Measurements from ENCODE around the gene HNF1A. TPM values are rescaled to one million over a fixed set of nuclear protein-coding genes. Genes with fewer than 3 reads are reported as not detected.

The HNF1A gene
- polyA plus RNA-seq, 1 donor (not counting 4 experiments of a cell fraction or from before 2014, with no cell fraction given) = not detected

- peak in 2 of 3 experiments; percentile 32 to 34 for TF ChIP-seq CTCF (optimal IDR thresholded peaks at IDR 0.05 in 1 of 3, IDR thresholded peaks at IDR 0.05 in 1 of 3, conservative IDR thresholded peaks at IDR 0.05 in 1 of 3; ENCODE audit: extremely low read depth in 1 of 3, insufficient read depth in 2 of 3, low read length in 3 of 3)
- no peak for TF ChIP-seq EZH2 (IDR thresholded peaks at IDR 0.05; ENCODE audit: low read length)
- Histone ChIP-seq H2AFZ (ENCODE audit: control insufficient read depth, low read length) (peak overlapping the region; percentile 62), H3K9me1 (ENCODE audit: control insufficient read depth, extremely low read depth, insufficient read depth, low read length) (no peaks in the 10 kb centered on the region), H3K9ac (ENCODE audit: control insufficient read depth, extremely low read depth, insufficient read depth, low read length) (peak overlapping the region; percentile 48), H3K36me3 (ENCODE audit: control insufficient read depth in 2 of 2, extremely low read depth in 1 of 2, insufficient read depth in 2 of 2, low read length in 2 of 2) (no peaks in the 10 kb centered on the region), H4K20me1 (ENCODE audit: control insufficient read depth, extremely low read depth, insufficient read depth, low read length) (no peaks in the 10 kb centered on the region), H3K27me3 (ENCODE audit: control insufficient read depth, extremely low read depth, insufficient read depth, low read length) (no peaks in the 10 kb centered on the region), H3K79me2 (ENCODE audit: control insufficient read depth, insufficient read depth, low read length) (no peaks in the 10 kb centered on the region), H3K4me2 (ENCODE audit: control insufficient read depth, extremely low read depth, insufficient read depth, low read depth, low read length) (peak overlapping the region; percentile 45), H3K27ac (ENCODE audit: control insufficient read depth, insufficient read depth, low read length) (peak overlapping the region; percentile 84), H3K4me1 (ENCODE audit: control insufficient read depth, extremely low read depth, insufficient read depth, low read length) (peaks cover 15% of the 10 kb centered on the region), H3K9me3 (ENCODE audit: control insufficient read depth, low read depth, low read length) (no peaks in the 10 kb centered on the region), H3K4me3 (ENCODE audit: control insufficient read depth in 2 of 3, extremely low read depth in 1 of 3, insufficient read depth in 2 of 3, low read depth in 1 of 3, low read length in 3 of 3) (no peak overlapping the region)
- DNase-seq (ENCODE audit: low read depth, low spot score) (peak; percentile 55), FAIRE-seq (peak; percentile 95)
- dilution Hi-C loops (cut with MboI; ENCODE audit: extremely low pct_ligation_motif_present, low sequenced_read_pairs) = no loop called here
Observed at GRCh38 chr12:120962532-120963020, 15.8 kb upstream of the HNF1A start.

DNA sequence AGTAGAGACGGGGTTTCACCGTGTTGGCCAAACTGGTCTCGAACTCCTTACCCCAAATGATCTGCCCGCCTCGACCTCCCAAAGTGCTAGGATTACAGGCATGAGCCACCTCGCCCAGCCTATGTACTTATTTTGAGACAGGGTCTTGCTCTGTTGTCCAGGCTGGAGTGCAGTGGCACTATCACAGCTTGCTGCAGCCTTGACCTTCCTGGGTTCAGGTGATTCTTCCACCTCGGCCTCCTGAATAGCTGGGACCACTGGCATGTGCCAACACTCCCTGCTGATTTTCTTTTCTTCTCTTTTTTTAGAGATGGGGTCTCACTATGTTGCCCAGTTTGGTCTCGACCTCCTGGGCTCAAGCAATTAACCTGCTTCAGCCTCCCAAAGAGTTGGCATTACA, 14.0 kb upstream of the HNF1A start:
- DNase-seq (ENCODE audit: low read depth, low spot score) (no peak), FAIRE-seq (no peak)
- Histone ChIP-seq H3K27me3 (ENCODE audit: control insufficient read depth, extremely low read depth, insufficient read depth, low read length) (no peaks in the 10 kb centered on the region), H3K4me2 (ENCODE audit: control insufficient read depth, extremely low read depth, insufficient read depth, low read depth, low read length) (no peak overlapping the region), H4K20me1 (ENCODE audit: control insufficient read depth, extremely low read depth, insufficient read depth, low read length) (no peaks in the 10 kb centered on the region), H2AFZ (ENCODE audit: control insufficient read depth, low read length) (no peak overlapping the region), H3K9me1 (ENCODE audit: control insufficient read depth, extremely low read depth, insufficient read depth, low read length) (no peaks in the 10 kb centered on the region), H3K4me3 (ENCODE audit: control insufficient read depth in 2 of 3, extremely low read depth in 1 of 3, insufficient read depth in 2 of 3, low read depth in 1 of 3, low read length in 3 of 3) (no peak overlapping the region), H3K4me1 (ENCODE audit: control insufficient read depth, extremely low read depth, insufficient read depth, low read length) (peaks cover 15% of the 10 kb centered on the region), H3K79me2 (ENCODE audit: control insufficient read depth, insufficient read depth, low read length) (no peaks in the 10 kb centered on the region), H3K9me3 (ENCODE audit: control insufficient read depth, low read depth, low read length) (no peaks in the 10 kb centered on the region), H3K36me3 (ENCODE audit: control insufficient read depth in 2 of 2, extremely low read depth in 1 of 2, insufficient read depth in 2 of 2, low read length in 2 of 2) (no peaks in the 10 kb centered on the region), H3K27ac (ENCODE audit: control insufficient read depth, insufficient read depth, low read length) (no peak overlapping the region), H3K9ac (ENCODE audit: control insufficient read depth, extremely low read depth, insufficient read depth, low read length) (no peak overlapping the region)
- dilution Hi-C loops (cut with MboI; ENCODE audit: extremely low pct_ligation_motif_present, low sequenced_read_pairs) = no loop called here
- no peak for TF ChIP-seq CTCF (optimal IDR thresholded peaks at IDR 0.05 in 1 of 3, IDR thresholded peaks at IDR 0.05 in 1 of 3, conservative IDR thresholded peaks at IDR 0.05 in 1 of 3; ENCODE audit: extremely low read depth in 1 of 3, insufficient read depth in 2 of 3, low read length in 3 of 3)
